ENCODE results near the gene GNAL. TPM values are rescaled to one million over a fixed set of nuclear protein-coding genes. Genes with fewer than 3 reads are reported as not detected.
"Not testable (repeated sequence)": the region's sequence is repeated elsewhere in the genome, so short reads cannot be mapped to it uniquely, and the experiment has no call there.

GNAL gene
- total RNA-seq, 1 experiment from 2014 or later = 24.0 TPM

- Histone ChIP-seq H2BK5ac (ENCODE audit: insufficient read length, low read length) (no peak overlapping the region), H3T11ph (ENCODE audit: low read length) (no peak overlapping the region), H4K8ac (replicated peaks; ENCODE audit: insufficient read length, low read depth, low read length) (no peak overlapping the region), H2AK5ac (ENCODE audit: insufficient read length, low read length) (no peak overlapping the region), H3K18ac (ENCODE audit: insufficient read length, low read depth, low read length) (no peak overlapping the region), H3K79me1 (ENCODE audit: insufficient read depth, low read depth, low read length, poor library complexity, severe bottlenecking) (no peaks in the 10 kb centered on the region), H3K23me2 (ENCODE audit: insufficient read length, low read depth, low read length, poor library complexity, severe bottlenecking) (no peaks in the 10 kb centered on the region), H4K20me1 (ENCODE audit: control insufficient read depth, insufficient read depth, insufficient read length) (no peaks in the 10 kb centered on the region), H2BK20ac (ENCODE audit: low read depth, low read length, poor library complexity, severe bottlenecking) (no peak overlapping the region), H3K27ac (ENCODE audit: insufficient read length, low read depth, low read length) (no peak overlapping the region), H3K4me1 (ENCODE audit: insufficient read depth, low read length) (no peaks in the 10 kb centered on the region), H2BK12ac (ENCODE audit: insufficient read length, low read depth, low read length) (no peak overlapping the region), H3K79me2 (ENCODE audit: insufficient read depth, low read length) (no peaks in the 10 kb centered on the region), H2BK15ac (ENCODE audit: low read depth, low read length) (no peak overlapping the region), H2AFZ (ENCODE audit: low read length) (no peak overlapping the region), H3K9ac (ENCODE audit: extremely low read depth, insufficient read length, low read length) (no peak overlapping the region), H3K9me3 (ENCODE audit: control insufficient read depth, low read depth, low read length) (no peaks in the 10 kb centered on the region), H4K5ac (ENCODE audit: insufficient read length, low read depth, low read length) (no peak overlapping the region), H3K4ac (ENCODE audit: low read depth, low read length) (no peak overlapping the region), H3K23ac (ENCODE audit: insufficient read length, low read depth, low read length) (no peak overlapping the region), H2BK120ac (ENCODE audit: low read depth, low read length, poor library complexity, severe bottlenecking) (no peak overlapping the region), H3K4me2 (ENCODE audit: insufficient read depth, insufficient read length, low read length) (no peak overlapping the region), H3K27me3 (ENCODE audit: insufficient read depth, low read length) (no peaks in the 10 kb centered on the region), H4K91ac (ENCODE audit: insufficient read length, low read depth, low read length) (no peak overlapping the region), H3K14ac (ENCODE audit: insufficient read depth, low read length) (no peak overlapping the region), H3K56ac (ENCODE audit: insufficient read length, low read depth, low read length) (no peak overlapping the region)
- Mint-ChIP-seq H3K4me1 (peaks cover 0 to 4% of the 10 kb centered on the region in 2 experiments; a peak in 2 of 4 replicates), H3K4me3 (no peak overlapping the region), H3K9me3 (no peaks in the 10 kb centered on the region), H3K36me3 (ENCODE audit: insufficient read depth in 1 of 3, low read depth in 3 of 3) (peaks cover 0 to 35% (median 3%) of the 10 kb centered on the region in 3 experiments; a peak in 4 of 7 replicates), H3K27ac (no peak overlapping the region), H3K27me3 (ENCODE audit: low read depth) (no peaks in the 10 kb centered on the region)
- no CpG with 5 or more reads among the region's 9 CpGs for WGBS (ENCODE audit: extremely low coverage, insufficient read length, low lambda C conversion rate)
- DNase-seq = no peak
- no peak for TF ChIP-seq CTCF (conservative IDR thresholded peaks at IDR 0.05)
Observed at GRCh38 chr18:11891737-11892136, 202.7 kb downstream of the GNAL start.

DNA sequence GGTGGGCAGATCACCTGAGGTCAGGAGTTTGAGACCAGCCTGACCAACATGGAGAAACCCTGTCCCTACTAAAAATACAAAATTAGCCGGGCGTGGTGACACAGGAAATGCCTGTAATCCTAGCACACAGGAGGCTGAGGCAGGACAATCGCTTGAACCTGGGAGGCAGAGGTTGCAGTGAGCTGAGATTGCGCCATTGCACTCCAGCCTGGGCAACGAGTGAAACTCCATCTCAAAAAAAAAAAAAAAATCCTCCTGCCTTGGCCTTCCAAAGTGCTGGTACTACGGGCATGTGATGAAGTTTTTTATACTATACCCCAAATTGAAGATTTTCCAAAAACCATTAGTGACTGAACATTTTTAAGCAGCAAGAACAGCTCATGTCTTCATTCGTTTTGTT lies 203.4 kb downstream of the GNAL start:
- not testable (repeated sequence) for H4K20me1 ChIP-seq (ENCODE audit: control insufficient read depth, insufficient read depth, insufficient read length); H2BK20ac ChIP-seq (ENCODE audit: low read depth, low read length, poor library complexity, severe bottlenecking); H3K56ac ChIP-seq (ENCODE audit: insufficient read length, low read depth, low read length); H3K27me3 Mint-ChIP-seq (ENCODE audit: low read depth); H3K27ac Mint-ChIP-seq; H3T11ph ChIP-seq (ENCODE audit: low read length); H2AFZ ChIP-seq (ENCODE audit: low read length); H3K4me1 ChIP-seq (ENCODE audit: insufficient read depth, low read length); H3K23me2 ChIP-seq (ENCODE audit: insufficient read length, low read depth, low read length, poor library complexity, severe bottlenecking); H3K9me3 Mint-ChIP-seq; H2BK12ac ChIP-seq (ENCODE audit: insufficient read length, low read depth, low read length); H3K79me2 ChIP-seq (ENCODE audit: insufficient read depth, low read length); DNase-seq; H3K9me3 ChIP-seq (ENCODE audit: control insufficient read depth, low read depth, low read length); H3K27me3 ChIP-seq (ENCODE audit: insufficient read depth, low read length); H2BK120ac ChIP-seq (ENCODE audit: low read depth, low read length, poor library complexity, severe bottlenecking); H3K9ac ChIP-seq (ENCODE audit: extremely low read depth, insufficient read length, low read length); H4K91ac ChIP-seq (ENCODE audit: insufficient read length, low read depth, low read length); H4K8ac ChIP-seq (replicated peaks; ENCODE audit: insufficient read length, low read depth, low read length); H3K14ac ChIP-seq (ENCODE audit: insufficient read depth, low read length); H3K4me2 ChIP-seq (ENCODE audit: insufficient read depth, insufficient read length, low read length); H3K4ac ChIP-seq (ENCODE audit: low read depth, low read length); H3K79me1 ChIP-seq (ENCODE audit: insufficient read depth, low read depth, low read length, poor library complexity, severe bottlenecking); H3K23ac ChIP-seq (ENCODE audit: insufficient read length, low read depth, low read length); H3K4me1 Mint-ChIP-seq; H4K5ac ChIP-seq (ENCODE audit: insufficient read length, low read depth, low read length); H2AK5ac ChIP-seq (ENCODE audit: insufficient read length, low read length); H3K18ac ChIP-seq (ENCODE audit: insufficient read length, low read depth, low read length); H2BK15ac ChIP-seq (ENCODE audit: low read depth, low read length); H2BK5ac ChIP-seq (ENCODE audit: insufficient read length, low read length); H3K4me3 Mint-ChIP-seq; H3K27ac ChIP-seq (ENCODE audit: insufficient read length, low read depth, low read length)
- no CpG with 5 or more reads among the region's 7 CpGs for whole genome bisulfite sequencing (ENCODE audit: extremely low coverage, insufficient read length, low lambda C conversion rate)
- peaks cover 0 to 36% (median 3%) of the 10 kb centered on the region in 3 experiments; a peak in 4 of 7 replicates for H3K36me3 Mint-ChIP-seq (ENCODE audit: insufficient read depth in 1 of 3, low read depth in 3 of 3)
